Smooth muscle cell of the brain vasculature (primary cell): ENCODE measurements around the gene FHDC1.

ENCODE experiments used
- DNase-seq: peaks from one replicate; pipeline ENCODE4 v3.0.0-alpha.2; 2012; ENCODE audit warnings: low read depth, low spot score

Gene FHDC1

GRCh38 chr4:153005899-153006381 is 69.8 kb downstream of the FHDC1 start:
- no peak for DNase-seq

GRCh38 chr4:153008578-153009199 is 72.6 kb downstream of the FHDC1 start:
- DNase-seq, result no peak

GRCh38 chr4:153010146-153010545 is 74.0 kb downstream of the FHDC1 start:
- no peak for DNase-seq

- no peak for DNase-seq
Measured at GRCh38 chr4:153013202-153013977, 77.3 kb downstream of the FHDC1 start.

- no peak for DNase-seq
Measured at GRCh38 chr4:153014460-153014859, 78.3 kb downstream of the FHDC1 start.

- DNase-seq, result no peak
Measured at GRCh38 chr4:153016592-153016991, 80.5 kb downstream of the FHDC1 start.

- DNase-seq, result no peak
Measured at GRCh38 chr4:153018031-153018430, 81.9 kb downstream of the FHDC1 start.

GRCh38 chr4:153018684-153019083 is 82.6 kb downstream of the FHDC1 start:
- DNase-seq, result no peak

- DNase-seq, result no peak
Measured at GRCh38 chr4:153019906-153020305, 83.8 kb downstream of the FHDC1 start.

- DNase-seq, result no peak
Measured at GRCh38 chr4:153020457-153020856, 84.3 kb downstream of the FHDC1 start.

GRCh38 chr4:153021276-153021675 is 85.2 kb downstream of the FHDC1 start:
- DNase-seq, result no peak

- no peak for DNase-seq
Measured at GRCh38 chr4:153022241-153022715, 86.2 kb downstream of the FHDC1 start.

- no peak for DNase-seq
Measured at GRCh38 chr4:153023139-153023538, 87.0 kb downstream of the FHDC1 start.

GRCh38 chr4:153023692-153024394 is 87.7 kb downstream of the FHDC1 start:
- DNase-seq, result no peak

- DNase-seq, result no peak
Measured at GRCh38 chr4:153024466-153024865, 88.3 kb downstream of the FHDC1 start.

- DNase-seq, result no peak
Measured at GRCh38 chr4:153025406-153025805, 89.3 kb downstream of the FHDC1 start.

- DNase-seq, result no peak
Measured at GRCh38 chr4:153026591-153027346, 90.6 kb downstream of the FHDC1 start.

GRCh38 chr4:153027866-153028265 is 91.7 kb downstream of the FHDC1 start:
- no peak for DNase-seq

GRCh38 chr4:153028535-153028934 is 92.4 kb downstream of the FHDC1 start:
- DNase-seq, result no peak
